NCI-H345 treated with DMSO at 0.1 percent for 48 hours (cell line): Measurements from ENCODE around the gene DEFB127.
"Not testable (repeated sequence)": the region's sequence is repeated elsewhere in the genome, so short reads cannot be mapped to it uniquely, and the experiment has no call there.

Source experiments
- DNase-seq: peaks from one replicate; lab custom pipeline; 2025; ENCODE audit not compliant: unreplicated experiment; lab: John Stamatoyannopoulos, UW

DEFB127 gene

DNA sequence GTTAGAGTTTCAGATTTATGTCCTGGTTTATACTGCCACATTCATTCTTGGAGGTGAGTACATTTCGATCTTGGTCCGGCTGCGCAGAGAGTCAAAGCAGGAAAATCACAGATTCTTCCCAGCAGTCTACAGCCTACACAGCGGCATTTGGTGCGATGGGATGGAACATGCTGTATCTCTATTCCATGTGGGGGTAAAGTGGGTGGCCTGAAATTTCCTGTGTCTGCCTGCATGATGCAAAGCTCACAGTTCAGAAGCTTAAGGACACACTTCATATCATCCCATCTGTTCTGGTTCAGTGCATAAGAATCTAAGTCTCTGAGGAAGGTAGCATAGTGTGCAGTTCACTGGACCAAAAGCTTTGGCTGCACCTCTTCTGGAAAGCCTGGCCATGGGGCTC is at the start of gene DEFB127:
Gene DEFB127 (plus strand): TSS at position 301 of the 400 bp plus-strand sequence. CDS start 91 bp downstream, at position 392.
- DNase-seq = no peak

GRCh38 chr20:112396-112795 is 44.9 kb upstream of the DEFB127 start:
- no peak for DNase-seq

DNA sequence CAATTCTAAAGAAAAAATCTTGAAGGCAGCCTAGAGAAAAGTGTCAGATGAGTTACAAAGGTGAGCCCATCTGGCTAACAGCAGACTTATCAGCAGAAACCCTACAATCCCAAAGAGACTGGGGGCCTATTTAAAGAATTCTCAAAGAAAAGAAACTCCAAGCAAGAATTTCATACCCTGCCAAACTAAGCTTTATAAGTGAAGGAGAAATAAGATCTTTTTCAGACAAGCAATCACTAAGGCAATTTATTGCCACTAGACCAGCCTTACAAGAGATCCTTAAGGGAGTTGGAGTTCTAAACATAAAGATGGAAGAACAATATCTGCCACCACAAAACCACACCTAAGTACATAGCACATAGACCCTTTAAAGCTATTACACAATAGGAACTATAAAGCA is 39.7 kb upstream of the DEFB127 start:
- no peak for DNase-seq

DNA sequence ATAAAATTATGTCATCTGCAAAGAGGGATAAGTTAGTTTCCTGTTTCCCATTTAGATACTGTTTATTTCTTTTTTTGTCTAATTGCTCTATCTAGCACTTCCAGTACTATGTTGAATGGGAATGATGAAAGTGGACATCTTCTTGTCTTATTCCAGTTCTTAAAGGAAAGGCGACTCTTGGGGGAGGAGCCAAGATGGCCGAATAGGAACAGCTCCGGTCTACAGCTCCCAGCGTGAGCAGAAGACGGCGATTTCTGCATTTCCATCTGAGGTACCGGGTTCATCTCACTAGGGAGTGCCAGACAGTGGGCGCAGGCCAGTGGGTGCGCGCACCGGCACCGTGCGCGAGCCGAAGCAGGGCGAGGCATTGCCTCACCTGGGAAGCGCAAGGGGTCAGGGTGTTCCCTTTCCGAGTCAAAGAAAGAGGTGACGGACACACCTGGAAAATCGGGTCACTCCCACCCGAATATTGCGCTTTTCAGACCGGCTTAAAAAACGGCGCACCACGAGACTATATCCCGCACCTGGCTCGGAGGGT is 27.4 kb upstream of the DEFB127 start:
- not testable (repeated sequence) for DNase-seq

DNA sequence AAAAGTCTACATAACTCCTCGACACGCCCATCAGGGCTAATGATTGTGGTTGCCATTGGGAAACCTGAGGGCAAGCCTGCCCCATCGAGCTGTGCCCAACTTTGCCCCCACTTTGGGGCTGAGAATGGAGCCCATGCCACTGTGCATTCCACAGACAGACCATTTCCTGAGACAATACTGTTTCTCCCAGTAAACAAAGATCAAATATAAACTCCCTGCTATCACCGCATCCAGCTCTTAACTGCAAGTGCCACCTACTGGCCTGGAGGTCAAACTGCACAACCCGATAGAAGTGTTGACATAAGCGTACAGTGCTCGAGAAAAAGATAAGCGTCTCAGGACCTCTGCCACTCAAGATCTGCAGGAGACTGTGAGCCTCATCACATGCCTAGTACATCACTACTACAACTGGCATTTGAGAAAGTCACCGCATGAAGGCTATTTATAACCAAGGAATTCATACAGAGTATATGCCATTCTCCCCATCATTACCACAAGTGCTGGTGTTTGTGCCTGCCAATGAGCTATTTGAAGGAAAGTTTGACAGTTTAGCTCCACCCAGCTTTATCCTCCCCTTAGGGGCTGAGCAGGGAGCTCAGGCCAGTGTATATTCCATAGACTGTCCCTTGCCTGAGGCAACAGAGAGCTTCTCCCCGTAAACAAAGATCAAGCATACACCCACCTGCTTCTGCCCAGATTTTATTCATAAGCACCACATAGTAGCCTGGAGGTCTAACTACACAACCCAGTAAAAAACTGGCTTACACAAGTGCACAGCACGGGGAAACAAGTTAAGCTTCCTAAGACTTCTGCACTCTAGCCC is 19.4 kb upstream of the DEFB127 start:
- DNase-seq = no peak

- DNase-seq = no peak
Observed at GRCh38 chr20:142290-142689, 15.0 kb upstream of the DEFB127 start, which contains the start of gene DEFB126. Gene DEFB126 (plus strand): TSS chr20:142590. CDS start chr20:142629, 39 bp downstream.

DNA sequence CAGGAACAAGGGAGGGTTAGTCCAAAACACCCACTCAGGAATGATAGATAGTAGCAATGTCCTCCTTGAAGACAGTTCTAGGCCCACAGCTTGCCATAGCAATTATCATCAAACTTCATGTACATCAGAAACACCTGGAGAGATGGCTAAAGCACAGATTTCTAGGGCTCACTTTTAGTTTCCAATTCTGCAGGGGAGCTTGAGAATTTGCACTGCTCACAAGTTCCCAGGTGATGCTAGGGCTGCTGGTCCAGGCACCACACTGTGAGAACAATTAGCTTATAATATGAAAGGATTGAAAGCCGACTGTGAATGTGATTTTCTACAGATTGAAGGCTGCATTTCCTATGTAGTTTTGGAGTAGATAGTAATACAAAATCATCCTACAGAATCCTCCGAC is 11.4 kb upstream of the DEFB127 start:
- no peak for DNase-seq

DNA sequence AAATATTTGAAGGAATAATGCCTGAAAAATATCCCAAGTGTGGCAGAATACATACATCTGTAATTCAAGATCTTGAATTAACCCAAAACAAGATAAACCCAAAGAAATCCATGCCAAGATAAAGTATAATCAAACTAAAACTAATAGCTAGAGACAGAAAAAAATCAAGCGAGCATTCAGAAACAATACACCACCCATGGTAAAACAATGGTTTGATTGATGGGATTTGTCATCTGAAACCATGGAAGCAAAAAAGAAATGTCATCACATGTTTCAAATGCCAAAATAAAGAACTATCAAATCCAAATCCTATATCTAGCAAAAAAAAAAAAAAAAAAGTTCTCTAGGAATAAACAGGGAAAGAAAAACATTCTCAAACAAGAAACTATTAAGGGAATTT is 5.1 kb upstream of the DEFB127 start:
- no peak for DNase-seq

GRCh38 chr20:164618-165017 is 7.4 kb downstream of the DEFB127 start:
- no peak for DNase-seq

GRCh38 chr20:168876-169275 is 11.6 kb downstream of the DEFB127 start:
- DNase-seq = no peak

GRCh38 chr20:184288-184687 is 27.0 kb downstream of the DEFB127 start:
- no peak for DNase-seq

DNA sequence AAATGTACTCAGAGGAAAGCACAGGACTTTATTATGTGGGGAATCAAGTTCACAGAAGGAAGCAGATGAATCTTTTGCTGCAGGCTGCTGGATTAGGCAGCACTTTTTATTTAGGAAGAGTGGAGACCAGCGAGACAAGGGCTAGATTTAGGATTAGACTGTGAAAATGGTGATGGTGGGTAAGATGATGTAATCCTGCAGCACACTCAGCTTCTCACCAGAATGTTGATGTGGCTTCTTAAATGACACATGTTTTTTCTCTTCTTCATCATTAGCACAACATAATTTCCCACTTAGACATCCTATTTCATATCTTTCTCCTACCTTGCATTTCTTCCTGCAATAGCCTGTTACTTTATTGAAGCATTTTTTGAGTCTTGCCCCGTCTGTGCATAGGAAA is 30.5 kb downstream of the DEFB127 start:
- no peak for DNase-seq

- DNase-seq = no peak
Observed at GRCh38 chr20:189611-190010, 32.4 kb downstream of the DEFB127 start, which contains the start of gene DEFB128. Gene DEFB128 (minus strand): TSS chr20:189711. CDS start chr20:189623, 88 bp downstream.

- DNase-seq = no peak
Observed at GRCh38 chr20:198225-198624, 41.0 kb downstream of the DEFB127 start.

DNA sequence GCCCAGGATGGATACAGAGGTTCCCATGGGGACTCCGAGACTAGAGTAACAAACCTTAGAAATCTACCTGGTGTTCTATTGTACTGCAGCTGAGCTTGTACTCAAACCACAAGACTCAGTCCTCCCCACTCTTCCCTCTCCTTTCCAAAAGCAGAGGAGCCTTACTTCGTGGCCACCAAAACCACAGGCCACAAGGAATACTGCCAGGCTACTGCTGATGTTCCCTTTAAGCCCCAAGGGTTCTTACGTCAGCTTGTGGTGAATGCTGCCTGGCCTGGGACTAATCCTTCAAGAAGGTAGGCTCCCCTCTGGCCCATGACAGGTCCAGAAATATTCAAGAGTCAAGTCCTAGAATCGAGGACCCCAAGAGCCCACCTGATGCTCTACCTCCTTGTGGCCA is 42.7 kb downstream of the DEFB127 start:
- DNase-seq = no peak

- not testable (repeated sequence) for DNase-seq
Observed at GRCh38 chr20:203630-204029, 46.4 kb downstream of the DEFB127 start.
